Activated CD8-positive, alpha-beta T cell treated with anti-CD3 and anti-CD28 coated beads, Interleukin-2, amount 10 ng/mL, durations not matched to agents 7 days and 5 days (primary cell): ENCODE results near the gene USP48. TPM values are rescaled to one million over a fixed set of nuclear protein-coding genes. Genes with fewer than 3 reads are reported as not detected.
"Not testable (repeated sequence)": the region's sequence is repeated elsewhere in the genome, so short reads cannot be mapped to it uniquely, and the experiment has no call there.

ENCODE experiments used
- ATAC-seq: fragments of 150-1000 bp; cut with Tn5 transposase; one replicate; pipeline ENCODE4 v1.10.0; 2021; ENCODE audit warnings: moderate library complexity
- CTCF ChIA-PET: fragments of 350-600 bp; sonication (Branson Sonifier 250); formaldehyde crosslinking; loops from one replicate; lab custom pipeline; 2021; ENCODE audit warnings: antibody characterized with exemption; lab: Charles Lee
- POLR2A ChIA-PET: fragments of 350-600 bp; sonication (Branson Sonifier 250); formaldehyde crosslinking; loops from one replicate; lab custom pipeline; 2021; ENCODE audit warnings: antibody characterized with exemption; lab: Charles Lee
- DNase-seq: peaks from one replicate; pipeline ENCODE4 v3.0.0-alpha.2; 2020
- H3K27ac Mint-ChIP-seq: one replicate; pipeline ENCODE4 v1.8.0; 2021; ENCODE audit warnings: mild to moderate bottlenecking, mixed read lengths
- H3K27me3 Mint-ChIP-seq: one replicate; pipeline ENCODE4 v1.8.0; 2021; ENCODE audit warnings: low read depth, mixed read lengths
- H3K36me3 Mint-ChIP-seq: one replicate; pipeline ENCODE4 v1.8.0; 2021; ENCODE audit warnings: low read depth, mixed read lengths
- H3K4me1 Mint-ChIP-seq: one replicate; pipeline ENCODE4 v1.8.0; 2021; ENCODE audit warnings: low read depth, mixed read lengths
- H3K4me3 Mint-ChIP-seq: one replicate; pipeline ENCODE4 v1.8.0; 2021; ENCODE audit warnings: mild to moderate bottlenecking, mixed read lengths
- H3K9me3 Mint-ChIP-seq: one replicate; pipeline ENCODE4 v1.8.0; 2022; ENCODE audit warnings: mixed read lengths; ENCODE audit not compliant: insufficient read depth
- total RNA-seq, 2 experiments: library from RNA; stranded (reverse); gene quantifications; one replicate each; pipeline ENCODE4 v1.2.3, GENCODE V29; 2021

USP48 gene
- total RNA-seq, 2 experiments from 2014 or later: 71.3 to 74.9 TPM

DNA sequence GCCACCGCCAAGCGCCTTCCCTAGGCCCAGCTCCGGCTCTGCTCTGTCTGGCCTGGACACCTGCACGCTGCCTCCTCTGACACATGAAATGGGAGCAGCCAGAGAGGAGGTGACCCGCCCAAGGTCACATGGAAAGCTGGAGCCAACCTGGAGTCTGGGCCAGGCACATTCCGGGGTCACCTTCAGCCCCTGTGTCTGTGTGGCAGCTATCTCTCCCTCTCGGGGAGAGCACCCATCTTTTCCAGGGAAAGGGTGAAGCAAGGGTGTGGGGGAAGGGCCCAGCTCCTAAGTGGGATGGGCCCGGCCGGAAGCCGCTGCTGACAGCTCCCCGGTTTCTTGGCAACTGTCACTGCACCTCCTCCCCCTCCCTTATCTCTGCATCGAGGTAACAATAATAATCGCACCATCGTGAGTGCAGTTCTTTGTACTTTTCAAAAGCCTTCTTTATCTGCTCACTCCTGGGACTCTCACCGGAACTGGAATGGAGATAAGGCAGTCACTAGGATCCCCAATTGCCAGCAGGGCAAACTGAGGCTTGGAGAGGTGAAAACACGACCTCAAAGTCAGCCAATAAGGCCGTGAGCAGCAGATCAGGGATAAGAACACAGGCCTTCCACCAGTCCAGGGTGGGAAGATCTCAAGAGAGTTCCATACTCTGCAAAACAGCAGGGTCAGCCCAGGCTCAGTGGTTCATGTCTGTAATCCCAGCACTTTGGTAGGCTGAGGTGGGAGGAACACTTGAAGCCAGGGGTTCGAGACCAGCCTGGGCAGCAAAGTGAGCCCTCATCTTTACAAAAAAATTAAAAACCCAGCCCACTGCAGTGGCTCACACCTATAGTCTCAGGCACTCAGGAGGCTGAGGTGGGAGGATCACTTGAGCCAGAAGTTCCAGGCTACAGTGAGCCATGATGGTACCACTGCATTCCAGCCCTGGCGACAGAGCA lies 150.7 kb downstream of the USP48 start:
- Mint-ChIP-seq H3K4me1 (no peaks in the 10 kb centered on the region), H3K4me3 (no peak overlapping the region), H3K36me3 (no peaks in the 10 kb centered on the region), H3K9me3 (no peaks in the 10 kb centered on the region), H3K27ac (no peak overlapping the region), H3K27me3 (peaks cover 6% of the 10 kb centered on the region)
- CTCF ChIA-PET: no interaction called here
- no peak for ATAC-seq
- DNase-seq: no peak
- POLR2A ChIA-PET: no interaction called here

DNA sequence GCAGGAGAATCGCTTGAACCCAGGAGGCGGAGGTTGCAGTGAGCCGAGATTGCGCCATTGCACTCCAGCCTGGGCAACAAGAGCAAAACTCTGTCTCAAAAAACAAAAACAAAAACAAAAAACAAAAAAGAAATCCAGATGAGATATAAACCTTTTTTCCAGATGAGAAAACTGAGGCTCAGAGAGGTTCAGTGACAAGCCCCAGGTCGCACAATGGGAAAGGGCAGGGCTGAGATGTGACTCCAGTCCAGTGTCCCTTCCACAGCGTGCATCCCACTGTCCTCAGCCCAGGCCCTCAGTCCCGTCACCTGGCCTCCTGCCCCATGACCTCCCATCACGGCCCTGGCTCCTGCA lies 151.4 kb downstream of the USP48 start:
- H3K4me1 Mint-ChIP-seq, DNase-seq, H3K9me3 Mint-ChIP-seq, CTCF ChIA-PET, H3K27ac Mint-ChIP-seq, H3K36me3 Mint-ChIP-seq, H3K4me3 Mint-ChIP-seq, ATAC-seq, POLR2A ChIA-PET, H3K27me3 Mint-ChIP-seq: not testable (repeated sequence)

DNA sequence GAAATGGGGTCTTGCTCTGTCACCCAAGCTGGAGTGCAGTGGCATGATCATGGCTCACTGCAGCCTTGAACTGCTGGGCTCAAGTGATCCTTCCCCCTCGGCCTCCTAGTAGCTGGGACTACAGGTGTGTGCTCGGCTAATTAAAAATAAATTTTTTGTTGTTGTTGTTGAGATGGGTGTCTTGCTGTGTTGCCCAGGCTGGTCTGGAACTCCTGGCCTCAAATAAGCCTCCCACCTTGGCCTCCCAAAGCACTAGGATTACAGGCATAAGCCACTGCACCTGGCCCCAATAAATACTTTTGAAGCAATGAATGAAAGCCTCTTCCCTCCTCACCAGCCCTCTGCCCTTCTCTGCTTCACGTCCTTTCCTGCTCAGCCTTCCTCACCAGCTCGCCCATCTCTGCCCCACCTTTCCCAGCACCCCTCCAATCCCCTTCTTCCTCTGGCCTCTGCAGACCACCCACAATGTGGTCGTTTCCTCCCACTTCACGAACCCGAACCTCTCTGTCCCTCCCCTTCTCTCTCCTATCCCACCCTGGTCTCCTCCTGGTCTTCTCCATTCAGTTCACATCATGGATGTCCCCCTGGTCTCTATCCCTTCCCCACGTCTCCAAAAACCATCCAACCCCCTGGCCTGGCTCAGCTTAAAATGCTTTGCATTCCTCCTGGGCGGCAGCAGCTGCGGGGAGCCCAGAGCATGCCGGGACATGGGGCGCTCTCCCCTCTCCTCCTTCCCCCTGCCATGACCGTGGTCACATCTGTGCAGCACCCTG lies 152.2 kb downstream of the USP48 start:
- H3K9me3 Mint-ChIP-seq: no peaks in the 10 kb centered on the region
- DNase-seq (no peak), ATAC-seq (no peak)
- ChIA-PET CTCF (no interaction called here), POLR2A (no interaction called here)
- H3K36me3 Mint-ChIP-seq: no peaks in the 10 kb centered on the region
- no peaks in the 10 kb centered on the region for H3K4me1 Mint-ChIP-seq
- H3K4me3 Mint-ChIP-seq: no peak overlapping the region
- no peak overlapping the region for H3K27ac Mint-ChIP-seq
- H3K27me3 Mint-ChIP-seq: peaks cover 3% of the 10 kb centered on the region

DNA sequence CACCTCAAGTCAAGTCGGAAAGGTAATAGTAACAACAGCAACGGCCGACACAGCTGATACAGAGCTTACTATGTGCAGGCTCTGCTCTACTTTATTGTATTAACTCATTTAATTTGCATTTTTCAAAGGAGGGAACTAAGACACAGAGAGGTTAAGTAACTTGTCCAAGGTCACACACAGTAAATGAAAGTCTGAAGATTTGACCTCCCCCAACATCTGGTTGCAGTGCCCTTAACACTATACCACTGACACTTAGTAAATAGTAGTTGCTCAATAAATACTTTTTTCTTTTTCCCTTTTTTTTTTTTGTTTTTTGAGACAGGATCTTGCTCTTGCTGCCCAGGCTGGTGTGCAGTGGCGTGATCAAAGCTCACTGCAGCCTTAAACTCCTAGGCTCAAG lies 153.0 kb downstream of the USP48 start:
- ChIA-PET CTCF (no interaction called here), POLR2A (no interaction called here)
- Mint-ChIP-seq H3K27ac (no peak overlapping the region), H3K36me3 (no peaks in the 10 kb centered on the region), H3K4me3 (no peak overlapping the region), H3K9me3 (no peaks in the 10 kb centered on the region), H3K4me1 (no peaks in the 10 kb centered on the region), H3K27me3 (peaks cover 3% of the 10 kb centered on the region)
- no peak for ATAC-seq
- DNase-seq: no peak

DNA sequence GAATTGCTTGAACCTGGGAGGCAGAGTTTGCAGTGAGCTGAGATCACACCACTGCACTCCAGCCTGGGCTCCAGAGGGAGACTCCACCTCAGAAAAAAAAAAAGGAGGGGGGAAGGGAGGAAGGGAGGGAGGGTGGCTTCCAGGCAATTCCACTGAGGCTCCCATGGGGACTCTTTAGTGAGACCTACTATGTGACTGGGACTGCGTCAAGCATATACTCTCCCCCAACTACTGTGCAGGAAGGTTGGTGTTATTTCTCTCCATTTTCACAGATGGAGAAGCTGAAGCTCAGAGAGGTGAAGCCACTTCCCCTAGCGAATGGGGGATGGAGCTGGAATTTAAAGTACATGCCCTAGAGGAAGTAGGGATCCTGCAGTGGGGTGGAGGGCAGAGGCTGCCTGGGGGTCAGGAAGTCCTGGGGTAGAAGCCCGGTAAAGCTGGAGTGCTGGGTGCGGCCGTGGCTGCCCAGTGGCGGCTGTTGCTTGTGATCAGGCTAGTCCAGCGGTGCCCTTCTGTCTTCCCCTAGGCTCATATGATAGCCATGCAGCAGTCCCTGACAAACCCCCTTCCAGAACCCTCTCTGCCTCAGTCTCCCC lies 154.1 kb downstream of the USP48 start:
- CTCF ChIA-PET: interaction anchor here (0.6 kb wide), 1 partner anchor 24 kb away, joined by 3 read pairs; no protein-coding TSS in a partner anchor
- POLR2A ChIA-PET: no interaction called here
- no peaks in the 10 kb centered on the region for H3K36me3 Mint-ChIP-seq
- H3K4me3 Mint-ChIP-seq: no peak overlapping the region
- no peak overlapping the region for H3K27ac Mint-ChIP-seq
- ATAC-seq (no peak), DNase-seq (no peak)
- H3K9me3 Mint-ChIP-seq: no peaks in the 10 kb centered on the region
- peaks cover 4% of the 10 kb centered on the region for H3K27me3 Mint-ChIP-seq
- H3K4me1 Mint-ChIP-seq: no peaks in the 10 kb centered on the region

Other genes starting within 250 kb of the USP48 start
- under 1 TPM in 1 of 2 experiments, not detected in 1; 0.13 TPM for gene RAP1GAP, start 113.8 kb downstream of the USP48 start, total RNA-seq
- gene LDLRAD2, start 29.1 kb upstream of the USP48 start, total RNA-seq: not detected
- 1 to 10 TPM; 3.2 to 3.8 TPM for gene HSPG2, start 154.2 kb upstream of the USP48 start, total RNA-seq
- not detected for gene CELA3B, start 193.9 kb upstream of the USP48 start, total RNA-seq
- gene CELA3A, start 218.5 kb upstream of the USP48 start, total RNA-seq: not detected